ENCODE results near the gene CDK6. TPM values are rescaled to one million over a fixed set of nuclear protein-coding genes. Genes with fewer than 3 reads are reported as not detected.

CDK6 gene
- total RNA-seq, 1 donor from 2014 or later: 23.3 TPM

DNA sequence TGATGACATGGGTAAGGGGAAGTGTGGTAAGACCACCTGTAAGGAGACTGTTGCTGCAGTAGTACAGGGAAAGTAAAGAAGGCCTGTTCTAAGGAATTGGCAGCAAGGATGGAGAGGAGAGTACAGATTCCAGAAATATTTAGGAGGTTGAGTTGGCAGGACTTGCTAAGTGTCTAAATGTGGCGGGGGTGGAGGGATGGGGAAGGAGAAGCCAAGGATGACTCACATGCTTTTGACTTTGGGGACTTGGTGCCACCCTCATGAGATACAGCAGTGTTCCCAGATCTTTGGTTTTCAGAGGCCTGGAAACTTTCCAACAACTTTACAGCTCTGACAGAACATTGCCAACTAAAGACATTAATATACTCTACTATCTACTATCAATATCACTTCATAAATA, 45.4 kb downstream of the CDK6 start:
- peaks cover 4% of the 10 kb centered on the region for H3K36me3 Mint-ChIP-seq (ENCODE audit: insufficient read depth)
- H3K4me1 Mint-ChIP-seq (ENCODE audit: low read depth): no peaks in the 10 kb centered on the region
- no peak overlapping the region for H3K4me3 Mint-ChIP-seq (ENCODE audit: low read depth)
- no peaks in the 10 kb centered on the region for H3K27me3 Mint-ChIP-seq
- H3K9me3 Mint-ChIP-seq (ENCODE audit: low read depth): peaks cover 12% of the 10 kb centered on the region
- H3K27ac Mint-ChIP-seq: no peak overlapping the region
- TF ChIP-seq, protein P1, sequence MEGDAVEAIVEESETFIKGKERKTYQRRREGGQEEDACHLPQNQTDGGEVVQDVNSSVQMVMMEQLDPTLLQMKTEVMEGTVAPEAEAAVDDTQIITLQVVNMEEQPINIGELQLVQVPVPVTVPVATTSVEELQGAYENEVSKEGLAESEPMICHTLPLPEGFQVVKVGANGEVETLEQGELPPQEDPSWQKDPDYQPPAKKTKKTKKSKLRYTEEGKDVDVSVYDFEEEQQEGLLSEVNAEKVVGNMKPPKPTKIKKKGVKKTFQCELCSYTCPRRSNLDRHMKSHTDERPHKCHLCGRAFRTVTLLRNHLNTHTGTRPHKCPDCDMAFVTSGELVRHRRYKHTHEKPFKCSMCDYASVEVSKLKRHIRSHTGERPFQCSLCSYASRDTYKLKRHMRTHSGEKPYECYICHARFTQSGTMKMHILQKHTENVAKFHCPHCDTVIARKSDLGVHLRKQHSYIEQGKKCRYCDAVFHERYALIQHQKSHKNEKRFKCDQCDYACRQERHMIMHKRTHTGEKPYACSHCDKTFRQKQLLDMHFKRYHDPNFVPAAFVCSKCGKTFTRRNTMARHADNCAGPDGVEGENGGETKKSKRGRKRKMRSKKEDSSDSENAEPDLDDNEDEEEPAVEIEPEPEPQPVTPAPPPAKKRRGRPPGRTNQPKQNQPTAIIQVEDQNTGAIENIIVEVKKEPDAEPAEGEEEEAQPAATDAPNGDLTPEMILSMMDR (IDR thresholded peaks at IDR 0.05; ENCODE audit: unreplicated experiment): no peak
- DNase-seq (ENCODE audit: low spot score, unreplicated experiment): no peak

DNA sequence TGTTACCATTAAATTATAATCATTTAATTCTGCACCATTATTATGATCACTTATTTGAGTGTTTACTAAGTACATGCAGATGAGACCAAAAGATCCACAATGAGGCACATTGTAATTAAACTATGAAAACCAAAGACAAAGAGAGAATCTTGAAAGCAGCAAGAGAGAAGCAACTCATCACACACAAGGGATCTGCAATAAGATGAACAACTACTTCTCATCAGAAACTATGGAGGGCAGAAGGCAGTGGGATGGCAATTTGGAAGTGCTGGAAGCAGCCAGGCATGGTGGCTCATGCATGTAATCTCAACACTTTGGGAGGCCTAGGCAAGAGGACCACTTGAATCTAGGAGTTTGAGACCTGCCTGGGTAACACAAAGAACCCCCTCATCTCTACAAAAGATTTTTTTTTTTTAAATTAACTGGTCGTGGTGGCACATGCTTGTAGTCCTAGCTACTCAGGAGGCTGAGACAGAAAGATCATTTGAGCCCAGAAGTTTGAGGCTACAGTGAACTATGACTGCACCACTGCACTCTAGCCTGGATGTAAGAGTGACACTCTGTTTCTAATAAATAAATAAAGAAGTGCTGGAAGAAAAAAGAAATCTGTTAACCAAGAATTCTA, 47.7 kb downstream of the CDK6 start:
- Mint-ChIP-seq H3K27me3 (no peaks in the 10 kb centered on the region), H3K4me3 (ENCODE audit: low read depth) (no peak overlapping the region), H3K4me1 (ENCODE audit: low read depth) (no peaks in the 10 kb centered on the region), H3K36me3 (ENCODE audit: insufficient read depth) (peaks cover 6% of the 10 kb centered on the region), H3K9me3 (ENCODE audit: low read depth) (peaks cover 12% of the 10 kb centered on the region), H3K27ac (no peak overlapping the region)
- DNase-seq (ENCODE audit: low spot score, unreplicated experiment): no peak
- TF ChIP-seq, protein P1 (IDR thresholded peaks at IDR 0.05; ENCODE audit: unreplicated experiment): no peak

DNA sequence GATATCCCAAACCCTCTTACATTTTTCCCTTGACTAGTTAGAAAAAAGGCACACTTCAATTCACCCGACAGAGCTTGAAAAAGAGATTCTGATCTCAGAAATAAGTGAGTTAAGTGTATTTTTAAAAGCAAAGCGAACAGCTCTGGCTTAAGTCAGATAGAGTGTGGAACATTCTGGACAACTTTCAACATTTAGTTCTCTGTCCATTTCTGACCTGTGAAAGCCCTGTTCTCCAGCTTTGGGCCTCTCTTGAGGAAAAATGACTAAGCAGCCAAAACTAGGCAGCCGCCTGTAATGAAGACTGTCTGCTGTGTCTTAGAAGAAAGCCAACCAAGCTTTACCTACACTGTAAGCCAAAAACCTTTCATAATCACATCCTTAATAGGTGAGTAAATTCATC, 50.5 kb downstream of the CDK6 start:
- Mint-ChIP-seq H3K27ac (no peak overlapping the region), H3K9me3 (ENCODE audit: low read depth) (peaks cover 12% of the 10 kb centered on the region)

DNA sequence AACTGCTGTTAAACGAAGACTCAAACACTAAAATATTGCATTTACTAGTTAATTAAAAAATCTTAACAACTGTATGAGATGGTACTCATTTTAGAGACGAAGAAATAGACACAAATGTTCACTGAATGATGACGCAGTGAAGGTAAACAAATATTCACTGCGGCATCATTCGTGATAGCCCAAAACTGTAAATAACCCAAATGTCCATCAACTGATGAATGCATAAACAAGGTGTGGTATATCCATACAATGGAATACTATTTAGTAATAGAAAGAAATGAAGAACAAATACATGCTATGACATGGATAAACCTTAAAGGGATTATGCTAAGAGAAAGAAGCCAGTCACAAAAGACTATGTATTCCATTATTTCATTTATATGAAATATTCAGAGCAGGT, 51.4 kb downstream of the CDK6 start:
- H3K27ac Mint-ChIP-seq: no peak overlapping the region
- no peaks in the 10 kb centered on the region for H3K27me3 Mint-ChIP-seq
- TF ChIP-seq, protein P1 (IDR thresholded peaks at IDR 0.05; ENCODE audit: unreplicated experiment): no peak
- peaks cover 6% of the 10 kb centered on the region for H3K4me1 Mint-ChIP-seq (ENCODE audit: low read depth)
- peaks cover 9% of the 10 kb centered on the region for H3K9me3 Mint-ChIP-seq (ENCODE audit: low read depth)
- H3K36me3 Mint-ChIP-seq (ENCODE audit: insufficient read depth): peaks cover 6% of the 10 kb centered on the region
- no peak overlapping the region for H3K4me3 Mint-ChIP-seq (ENCODE audit: low read depth)
- no peak for DNase-seq (ENCODE audit: low spot score, unreplicated experiment)

More for the DNA sequence above, 50.5 kb downstream of the CDK6 start:
- H3K27me3 Mint-ChIP-seq: no peaks in the 10 kb centered on the region
- peaks cover 6% of the 10 kb centered on the region for H3K36me3 Mint-ChIP-seq (ENCODE audit: insufficient read depth)
- peaks cover 6% of the 10 kb centered on the region for H3K4me1 Mint-ChIP-seq (ENCODE audit: low read depth)
- TF ChIP-seq, protein P1 (IDR thresholded peaks at IDR 0.05; ENCODE audit: unreplicated experiment): no peak
- DNase-seq (ENCODE audit: low spot score, unreplicated experiment): no peak
- no peak overlapping the region for H3K4me3 Mint-ChIP-seq (ENCODE audit: low read depth)

DNA sequence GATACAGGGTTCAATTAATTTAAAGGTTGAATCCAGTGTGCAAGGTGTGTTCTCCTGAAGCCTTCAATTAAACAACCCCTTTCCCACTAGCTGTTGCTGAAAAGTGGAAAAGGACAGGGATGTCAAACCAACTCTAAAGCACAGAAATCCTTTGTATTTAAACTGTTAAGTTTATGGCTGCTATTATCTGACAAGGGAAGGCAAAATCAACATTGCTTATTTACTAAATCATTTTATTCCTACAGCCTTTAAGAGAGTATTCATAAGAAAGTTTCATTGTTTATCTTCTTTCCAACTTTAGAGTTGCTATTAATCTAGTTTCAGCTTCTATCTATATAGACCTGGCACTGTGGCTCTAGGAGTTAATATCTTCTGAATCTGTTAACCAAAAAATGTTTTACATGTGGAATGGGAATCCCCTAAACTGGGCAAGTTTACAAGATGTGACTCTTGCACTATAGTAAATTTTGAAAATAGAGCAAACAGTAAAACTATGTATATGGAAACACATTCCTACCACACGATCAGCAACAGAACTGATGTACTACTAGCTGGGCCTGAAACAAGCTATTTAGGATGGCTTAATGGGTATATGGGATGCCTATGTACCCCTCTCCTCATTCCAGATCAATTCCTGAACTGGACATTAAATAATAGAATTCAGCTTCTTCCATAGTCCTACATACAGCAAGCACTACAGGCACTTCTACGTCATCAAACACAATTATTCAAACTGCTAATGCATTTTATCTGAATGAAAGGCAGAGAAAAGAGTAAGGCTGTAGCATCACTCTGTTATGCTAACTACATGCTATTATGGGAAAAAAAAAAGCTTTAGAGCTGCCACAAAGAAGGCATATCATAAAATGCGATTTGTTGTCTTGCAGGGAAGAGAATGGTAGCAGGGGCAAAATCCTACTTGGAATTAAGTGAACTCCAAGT, 52.8 kb downstream of the CDK6 start:
- Mint-ChIP-seq H3K4me3 (ENCODE audit: low read depth) (no peak overlapping the region), H3K4me1 (ENCODE audit: low read depth) (peaks cover 6% of the 10 kb centered on the region), H3K36me3 (ENCODE audit: insufficient read depth) (peaks cover 4% of the 10 kb centered on the region), H3K9me3 (ENCODE audit: low read depth) (peaks cover 3% of the 10 kb centered on the region), H3K27me3 (no peaks in the 10 kb centered on the region), H3K27ac (no peak overlapping the region)
- no peak for DNase-seq (ENCODE audit: low spot score, unreplicated experiment)
- TF ChIP-seq, protein P1 (IDR thresholded peaks at IDR 0.05; ENCODE audit: unreplicated experiment): no peak
